ENCODE measurements around the gene PML.

DNA sequence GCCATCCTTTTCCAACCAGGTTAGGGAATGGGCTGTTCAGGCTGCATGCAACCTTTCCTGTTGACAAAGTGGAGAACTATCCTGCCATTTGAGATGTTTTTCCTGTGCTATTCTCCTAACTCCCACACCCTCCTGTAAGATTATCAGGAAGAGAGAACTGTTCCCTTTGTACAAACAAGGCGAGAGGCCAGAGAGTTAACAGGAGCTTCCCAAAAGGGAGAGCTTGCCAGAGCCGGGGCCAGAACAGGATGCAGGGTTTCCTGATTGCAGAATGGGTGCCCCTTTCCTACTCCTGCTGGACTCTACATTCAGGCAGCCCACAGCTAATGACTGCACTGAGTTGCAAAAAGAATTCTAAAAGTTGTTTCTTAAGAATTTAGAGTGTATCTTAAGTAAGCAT, 17.1 kb downstream of the PML start:
- TF ChIP-seq ESRRA (CRISPR knock-in tag; IDR thresholded peaks at IDR 0.05; ENCODE audit: borderline replicate concordance): no peak
- TF ChIP-seq, protein P1, sequence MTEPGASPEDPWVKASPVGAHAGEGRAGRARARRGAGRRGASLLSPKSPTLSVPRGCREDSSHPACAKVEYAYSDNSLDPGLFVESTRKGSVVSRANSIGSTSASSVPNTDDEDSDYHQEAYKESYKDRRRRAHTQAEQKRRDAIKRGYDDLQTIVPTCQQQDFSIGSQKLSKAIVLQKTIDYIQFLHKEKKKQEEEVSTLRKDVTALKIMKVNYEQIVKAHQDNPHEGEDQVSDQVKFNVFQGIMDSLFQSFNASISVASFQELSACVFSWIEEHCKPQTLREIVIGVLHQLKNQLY (CRISPR knock-in tag; IDR thresholded peaks at IDR 0.05): no peak
- TF ChIP-seq NR1H2 (CRISPR knock-in tag; IDR thresholded peaks at IDR 0.05): no peak
- TF ChIP-seq, protein P2, sequence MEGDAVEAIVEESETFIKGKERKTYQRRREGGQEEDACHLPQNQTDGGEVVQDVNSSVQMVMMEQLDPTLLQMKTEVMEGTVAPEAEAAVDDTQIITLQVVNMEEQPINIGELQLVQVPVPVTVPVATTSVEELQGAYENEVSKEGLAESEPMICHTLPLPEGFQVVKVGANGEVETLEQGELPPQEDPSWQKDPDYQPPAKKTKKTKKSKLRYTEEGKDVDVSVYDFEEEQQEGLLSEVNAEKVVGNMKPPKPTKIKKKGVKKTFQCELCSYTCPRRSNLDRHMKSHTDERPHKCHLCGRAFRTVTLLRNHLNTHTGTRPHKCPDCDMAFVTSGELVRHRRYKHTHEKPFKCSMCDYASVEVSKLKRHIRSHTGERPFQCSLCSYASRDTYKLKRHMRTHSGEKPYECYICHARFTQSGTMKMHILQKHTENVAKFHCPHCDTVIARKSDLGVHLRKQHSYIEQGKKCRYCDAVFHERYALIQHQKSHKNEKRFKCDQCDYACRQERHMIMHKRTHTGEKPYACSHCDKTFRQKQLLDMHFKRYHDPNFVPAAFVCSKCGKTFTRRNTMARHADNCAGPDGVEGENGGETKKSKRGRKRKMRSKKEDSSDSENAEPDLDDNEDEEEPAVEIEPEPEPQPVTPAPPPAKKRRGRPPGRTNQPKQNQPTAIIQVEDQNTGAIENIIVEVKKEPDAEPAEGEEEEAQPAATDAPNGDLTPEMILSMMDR (IDR thresholded peaks at IDR 0.05): no peak
- no peak for TF ChIP-seq SMAD3 (CRISPR knock-in tag; IDR thresholded peaks at IDR 0.05; ENCODE audit: borderline replicate concordance)
- no peak for TF ChIP-seq MYBL2 (CRISPR knock-in tag; IDR thresholded peaks at IDR 0.05)
